GM12878 (cell line): ENCODE measurements around the gene ADAM15. TPM values are rescaled to one million over a fixed set of nuclear protein-coding genes. Genes with fewer than 3 reads are reported as not detected.

Experiments used
- ATAC-seq: fragments of 200-7000 bp; cut with Tn5 transposase; 3 replicates; pipeline ENCODE4 v1.9.1; 2020; ENCODE audit warnings: mild to moderate bottlenecking, moderate library complexity
- BruUV-seq: library from RNA; stranded (reverse); fragments of 400-500 nt; replicated peaks from 2 replicates; lab custom pipeline; 2021; lab: Mats Ljungman, UMichigan
- CTCF ChIA-PET: fragments of 300-600 bp; sonication (Branson Sonifier 250); formaldehyde crosslinking; extraction: SDS; loops from one replicate; lab custom pipeline; 2021; ENCODE audit warnings: inconsistent platforms; lab: Yijun Ruan, JAX
- POLR2A ChIA-PET: fragments of 350-600 bp; formaldehyde crosslinking; extraction: SDS; loops from one replicate; lab custom pipeline; 2021; ENCODE audit warnings: inconsistent platforms; lab: Charles Lee
- RAD21 ChIA-PET: fragments of 300-600 bp; sonication (Branson Sonifier 250); formaldehyde crosslinking; loops from one replicate; lab custom pipeline; 2023; ENCODE audit warnings: antibody characterized with exemption; ENCODE audit not compliant: unreplicated experiment; lab: Charles Lee
- SMC1A ChIA-PET: fragments of 300-600 bp; sonication (Branson Sonifier 250); formaldehyde crosslinking; loops from one replicate; lab custom pipeline; 2023; ENCODE audit not compliant: unreplicated experiment, uncharacterized antibody; lab: Charles Lee
- DNase-seq: peaks from one replicate; pipeline ENCODE4 v3.0.0-alpha.2; 2011; ENCODE audit warnings: low read depth, low spot score
- FAIRE-seq: peaks from 3 replicates; lab custom pipeline; 2011; peaks lifted over from hg19 to GRCh38; lab: Jason Lieb, UNC
- H2AFZ ChIP-seq: 2 replicates; pipeline ENCODE4 v1.6.0; 2011; ENCODE audit warnings: low read depth, low read length, control low read depth; ENCODE audit not compliant: control insufficient read depth
- H3K27ac ChIP-seq: 2 replicates; pipeline ENCODE4 v1.5.1; 2011; ENCODE audit warnings: control low read depth; ENCODE audit not compliant: control insufficient read depth, insufficient read depth
- H3K27me3 ChIP-seq, 2 experiments: replicated peaks in 1 of 2; 2 replicates each; pipeline versions ENCODE4 v1.6.0 to v1.6.1; 2011; ENCODE audit warnings: low read length in 1 of 2; ENCODE audit not compliant: control insufficient read depth in 2 of 2, insufficient read depth in 2 of 2
- H3K36me3 ChIP-seq, 2 experiments: 2 replicates each; pipeline ENCODE4 v1.5.1; 2011; ENCODE audit warnings: low read length in 1 of 2; ENCODE audit not compliant: control insufficient read depth in 2 of 2, insufficient read depth in 2 of 2
- H3K4me1 ChIP-seq: 2 replicates; pipeline ENCODE4 v1.6.1; 2011; ENCODE audit warnings: mild to moderate bottlenecking, low read length, moderate library complexity, mixed read lengths; ENCODE audit not compliant: control insufficient read depth, insufficient read depth
- H3K4me2 ChIP-seq: 2 replicates; pipeline ENCODE4 v1.6.0; 2011; ENCODE audit warnings: control low read depth; ENCODE audit not compliant: control insufficient read depth, insufficient read depth
- H3K4me3 ChIP-seq: fragments of 200-600 bp; sonication (generic); 2 replicates; pipeline ENCODE4 v1.5.1; 2016
- H3K79me2 ChIP-seq: 2 replicates; pipeline ENCODE4 v1.6.0; 2011; ENCODE audit warnings: low read length; ENCODE audit not compliant: control insufficient read depth, insufficient read depth
- H3K9ac ChIP-seq: 2 replicates; pipeline ENCODE4 v1.8.0; 2011; ENCODE audit warnings: low read length, control low read depth, mixed read lengths; ENCODE audit not compliant: control insufficient read depth, insufficient read depth
- H3K9me3 ChIP-seq: replicated peaks from 3 replicates; pipeline ENCODE4 v1.5.1; 2011; ENCODE audit warnings: mild to moderate bottlenecking, low read length; ENCODE audit not compliant: control insufficient read depth, insufficient read depth
- H4K20me1 ChIP-seq: 2 replicates; pipeline ENCODE4 v1.6.0; 2011; ENCODE audit not compliant: control insufficient read depth, insufficient read depth
- HDAC6 ChIP-seq: fragments of 200-600 bp; sonication (generic); IDR thresholded peaks from one replicate; pipeline ENCODE4 v1.8.0; 2017; ENCODE audit warnings: antibody characterized with exemption; ENCODE audit not compliant: unreplicated experiment
- IRF3 ChIP-seq: fragments of 450-650 bp; IDR thresholded peaks from 2 replicates; pipeline ENCODE4 v1.6.1; 2014; ENCODE audit warnings: mild to moderate bottlenecking
- MEF2A ChIP-seq: IDR thresholded peaks from 2 replicates; pipeline ENCODE4 v1.6.1; 2011; ENCODE audit warnings: low read depth, mild to moderate bottlenecking, low read length, moderate library complexity; ENCODE audit not compliant: insufficient read depth
- NBN ChIP-seq: fragments of 450-650 bp; IDR thresholded peaks from 2 replicates; pipeline ENCODE4 v1.6.1; 2016
- NFIC ChIP-seq: IDR thresholded peaks from 2 replicates; pipeline ENCODE4 v1.6.1; 2012; ENCODE audit warnings: low read depth, mild to moderate bottlenecking, inconsistent platforms, low read length, moderate library complexity
- PBX3 ChIP-seq: IDR thresholded peaks from 2 replicates; pipeline ENCODE4 v1.6.1; 2011; ENCODE audit warnings: mild to moderate bottlenecking, low read depth, low read length, moderate library complexity; ENCODE audit not compliant: insufficient replicate concordance
- SMAD1 ChIP-seq: fragments of 450-650 bp; IDR thresholded peaks from 2 replicates; pipeline ENCODE4 v1.6.1; 2018; ENCODE audit warnings: mild to moderate bottlenecking, low read depth; ENCODE audit not compliant: partially characterized antibody
- SMAD5 ChIP-seq: IDR thresholded peaks from 2 replicates; pipeline ENCODE4 v1.6.1; 2016; ENCODE audit warnings: antibody characterized with exemption, low read depth
- SMC3 ChIP-seq: IDR thresholded peaks from 2 replicates; pipeline ENCODE4 v1.6.1; 2011; ENCODE audit warnings: low read length, improper control_type of control experiment, borderline replicate concordance
- WGBS: methylation state at CpG from one replicate; pipeline ENCODE4 v1.1.6; 2016; ENCODE audit warnings: low lambda C conversion rate; ENCODE audit not compliant: insufficient replicate concordance, insufficient coverage; ENCODE audit errors: missing lambda C conversion rate; 5-methylcytosine and 5-hydroxymethylcytosine counted together
- in situ Hi-C: fragments of 300-500 bp; cut with MboI; formaldehyde crosslinking; loops from 9 replicates; pipeline ENCODE4 v1.14.3; 2018; ENCODE audit warnings: mixed read lengths
- intact Hi-C: fragments of 100-400 bp; cut with micrococcal nuclease; formaldehyde crosslinking; loops from one replicate; pipeline ENCODE4 v1.14.2; 2022; ENCODE audit not compliant: unreplicated experiment
- polyA plus RNA-seq, 11 experiments: library from polyadenylated mRNA; depleted of rRNA in 4 of 11; unstranded in 6 of 11; stranded (reverse) in 5 of 11; fragments of >200 nt; fragmentation: Nextera tagmentation in 4 of 11; fragmentation: Illumina TruSeq in 1 of 11; extraction: Ambion mirVana in 4 of 11; extraction: Trizol in 1 of 11; gene quantifications; 1 replicate in 1 of 11; 2 replicates in 10 of 11; pipeline versions ENCODE4 v1.2.1 to v1.2.3, GENCODE V29; 2011 to 2016; ENCODE audit warnings: inconsistent platforms in 2 of 11, missing spikeins in 2 of 11, low read depth in 1 of 11
- total RNA-seq, 4 experiments: library from RNA; depleted of rRNA in 3 of 4; stranded (reverse); fragments of >200 nt in 3 of 4; fragmentation: Illumina TruSeq in 1 of 4; extraction: Trizol in 1 of 4; gene quantifications; 2 replicates each; pipeline versions ENCODE4 v1.2.1 to v1.2.3, GENCODE V29; 2013 to 2021

ADAM15 gene
- total and polyA plus RNA-seq, 10 of the 15 experiments (the other 5 are each of a cell fraction or from before 2014, with no cell fraction given): 0.29 to 38.8 (median 14.7) TPM

- Histone ChIP-seq H3K27me3 (no peaks in the 10 kb centered on the region), H3K9me3 (no peaks in the 10 kb centered on the region), H3K36me3 (peaks cover 0 to 16% of the 10 kb centered on the region in 2 experiments; a peak in 3 of 4 replicates), H2AFZ (no peak overlapping the region), H3K4me2 (no peak overlapping the region), H3K9ac (no peak overlapping the region), H3K79me2 (peaks cover 26% of the 10 kb centered on the region), H3K4me3 (no peak overlapping the region), H3K4me1 (peaks cover 42% of the 10 kb centered on the region), H3K27ac (no peak overlapping the region), H4K20me1 (0 out of 2 replicates have a peak, but pooled peaks cover 3% of the 10 kb centered on the region)
- 92% methylated on average over 5 of the region's 5 CpGs for WGBS
- FAIRE-seq (no peak), DNase-seq (no peak), ATAC-seq (no peak)
- in situ Hi-C loops: no loop called here
- intact Hi-C loops: no loop called here
- ChIA-PET SMC1A (no interaction called here), CTCF (interaction anchor here (2.1 kb wide), 1 partner anchor 11 kb away, joined by 9 read pairs; no protein-coding TSS in a partner anchor), RAD21 (interaction anchor here (0.8 kb wide), 2 partner anchors 27 to 56 kb away, joined by 3 read pairs; no protein-coding TSS in a partner anchor), POLR2A (interaction anchor here (0.6 to 1.4 kb wide), 2 partner anchors 11 to 23 kb away, joined by 3 read pairs; no protein-coding TSS in a partner anchor)
- no TSS peak for BruUV-seq
- TF ChIP-seq SMC3 (no peak), HDAC6 (no peak), IRF3 (no peak), NBN (no peak), NFIC (no peak), SMAD5 (no peak), MEF2A (no peak), PBX3 (no peak), SMAD1 (no peak)
Measured at GRCh38 chr1:155011004-155011416, 40.1 kb upstream of the ADAM15 start.
